PC-9 (cell line): ENCODE results near the gene LELP1.

Experiments
- EZH2 ChIP-seq: fragments of 200-600 bp; sonication (generic); IDR thresholded peaks from 2 replicates; pipeline ENCODE4 v1.8.0; 2017; ENCODE audit warnings: antibody characterized with exemption, low read depth
- TF ChIP-seq, protein P1 (sequence below): fragments of 200-600 bp; sonication (generic); conservative IDR thresholded peaks from 2 replicates; pipeline ENCODE4 v1.6.1; 2017; ENCODE audit warnings: mixed run types, antibody characterized with exemption, mild to moderate bottlenecking, moderate library complexity

GRCh38 chr1:153213519-153213918, 10.3 kb downstream of the LELP1 start:
- TF ChIP-seq, protein P1, sequence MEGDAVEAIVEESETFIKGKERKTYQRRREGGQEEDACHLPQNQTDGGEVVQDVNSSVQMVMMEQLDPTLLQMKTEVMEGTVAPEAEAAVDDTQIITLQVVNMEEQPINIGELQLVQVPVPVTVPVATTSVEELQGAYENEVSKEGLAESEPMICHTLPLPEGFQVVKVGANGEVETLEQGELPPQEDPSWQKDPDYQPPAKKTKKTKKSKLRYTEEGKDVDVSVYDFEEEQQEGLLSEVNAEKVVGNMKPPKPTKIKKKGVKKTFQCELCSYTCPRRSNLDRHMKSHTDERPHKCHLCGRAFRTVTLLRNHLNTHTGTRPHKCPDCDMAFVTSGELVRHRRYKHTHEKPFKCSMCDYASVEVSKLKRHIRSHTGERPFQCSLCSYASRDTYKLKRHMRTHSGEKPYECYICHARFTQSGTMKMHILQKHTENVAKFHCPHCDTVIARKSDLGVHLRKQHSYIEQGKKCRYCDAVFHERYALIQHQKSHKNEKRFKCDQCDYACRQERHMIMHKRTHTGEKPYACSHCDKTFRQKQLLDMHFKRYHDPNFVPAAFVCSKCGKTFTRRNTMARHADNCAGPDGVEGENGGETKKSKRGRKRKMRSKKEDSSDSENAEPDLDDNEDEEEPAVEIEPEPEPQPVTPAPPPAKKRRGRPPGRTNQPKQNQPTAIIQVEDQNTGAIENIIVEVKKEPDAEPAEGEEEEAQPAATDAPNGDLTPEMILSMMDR: no peak
- no peak for TF ChIP-seq EZH2
